SU-DHL-6 (cell line): ENCODE data around the gene FUNDC2.
A peak's percentile ranks its signal among the peaks of the same experiment; 100 is the strongest.

ENCODE experiments used
- H2AFZ ChIP-seq: fragments of 200-600 bp; sonication (generic); 2 replicates; pipeline ENCODE4 v1.6.1; 2014; ENCODE audit warnings: low read depth, mild to moderate bottlenecking, moderate library complexity, mixed read lengths, antibody characterized with exemption, low read length; ENCODE audit not compliant: severe bottlenecking
- H3F3A ChIP-seq: fragments of 200-600 bp; shearing (Covaris generic); 2 replicates; pipeline ENCODE4 v1.6.0; 2016; ENCODE audit warnings: antibody characterized with exemption, mild to moderate bottlenecking; ENCODE audit not compliant: insufficient read depth
- H3K27ac ChIP-seq: fragments of 200-600 bp; sonication (generic); 2 replicates; pipeline ENCODE4 v1.5.1; 2016; ENCODE audit warnings: low read depth, mild to moderate bottlenecking, low read length, moderate library complexity, mixed read lengths
- H3K27me3 ChIP-seq: fragments of 200-600 bp; sonication (generic), shearing (Covaris generic); 2 replicates; pipeline ENCODE4 v1.6.0; 2014; ENCODE audit warnings: mild to moderate bottlenecking, low read length
- H3K36me3 ChIP-seq: fragments of 200-600 bp; sonication (generic); 2 replicates; pipeline ENCODE4 v1.6.1; 2014; ENCODE audit warnings: mild to moderate bottlenecking, low read length, mixed read lengths
- H3K4me2 ChIP-seq: fragments of 300-600, 200-600 bp; shearing (Covaris generic), sonication (generic); 2 replicates; pipeline ENCODE4 v1.6.0; 2014; ENCODE audit warnings: low read length, low read depth, mild to moderate bottlenecking; ENCODE audit not compliant: poor library complexity, severe bottlenecking
- H3K4me3 ChIP-seq: fragments of 200-600 bp; sonication (generic); 2 replicates; pipeline ENCODE4 v1.5.1; 2014; ENCODE audit warnings: antibody characterized with exemption, low read length, mild to moderate bottlenecking, mixed read lengths; ENCODE audit not compliant: insufficient read depth, poor library complexity, severe bottlenecking
- H3K79me2 ChIP-seq: fragments of 200-600 bp; sonication (generic); 2 replicates; pipeline ENCODE4 v1.6.1; 2014; ENCODE audit warnings: mild to moderate bottlenecking, low read length, moderate library complexity; ENCODE audit not compliant: insufficient read depth
- H3K9ac ChIP-seq: fragments of 200-600 bp; sonication (generic); 2 replicates; pipeline ENCODE4 v1.7.0; 2014; ENCODE audit warnings: mild to moderate bottlenecking, low read length
- H3K9me2 ChIP-seq: fragments of 200-600 bp; sonication (generic); replicated peaks from 2 replicates; pipeline ENCODE4 v1.6.1; 2014; ENCODE audit warnings: low read length; ENCODE audit not compliant: insufficient read depth
- H3K9me3 ChIP-seq: fragments of 200-600 bp; sonication (generic); 2 replicates; pipeline ENCODE4 v1.6.1; 2014; ENCODE audit warnings: low read length, mixed read lengths; ENCODE audit not compliant: insufficient read depth
- H4K20me1 ChIP-seq: fragments of 200-600 bp; sonication (generic); 2 replicates; pipeline ENCODE4 v1.6.1; 2014; ENCODE audit warnings: low read depth, mild to moderate bottlenecking, antibody characterized with exemption, low read length, moderate library complexity, mixed read lengths
- EZH2phosphoT487 ChIP-seq: fragments of 200-600 bp; sonication (generic), shearing (Covaris generic); conservative IDR thresholded peaks from 2 replicates; pipeline ENCODE4 v1.6.1; 2018; ENCODE audit warnings: mild to moderate bottlenecking, antibody characterized with exemption, low read length, moderate library complexity, mixed read lengths
- TF ChIP-seq, protein P1 (sequence below): fragments of 200-600 bp; sonication (generic); IDR thresholded peaks from one replicate; pipeline ENCODE4 v1.5.1; 2017; ENCODE audit warnings: antibody characterized with exemption, mild to moderate bottlenecking, low read length, moderate library complexity; ENCODE audit not compliant: insufficient read depth, poor library complexity, severe bottlenecking

Gene FUNDC2

GRCh38 chrX:155069414-155069813 is 42.8 kb downstream of the FUNDC2 start:
- Histone ChIP-seq H4K20me1 (no peaks in the 10 kb centered on the region), H3K36me3 (no peaks in the 10 kb centered on the region), H3F3A (no peaks in the 10 kb centered on the region), H2AFZ (no peak overlapping the region), H3K4me2 (peak overlapping the region; percentile 72), H3K27ac (no peak overlapping the region), H3K4me3 (peak overlapping the region; percentile 95), H3K9ac (peak overlapping the region; percentile 96), H3K27me3 (no peaks in the 10 kb centered on the region), H3K79me2 (peaks cover 63% of the 10 kb centered on the region), H3K9me2 (no peaks in the 10 kb centered on the region), H3K9me3 (no peaks in the 10 kb centered on the region)
- TF ChIP-seq, protein P1, sequence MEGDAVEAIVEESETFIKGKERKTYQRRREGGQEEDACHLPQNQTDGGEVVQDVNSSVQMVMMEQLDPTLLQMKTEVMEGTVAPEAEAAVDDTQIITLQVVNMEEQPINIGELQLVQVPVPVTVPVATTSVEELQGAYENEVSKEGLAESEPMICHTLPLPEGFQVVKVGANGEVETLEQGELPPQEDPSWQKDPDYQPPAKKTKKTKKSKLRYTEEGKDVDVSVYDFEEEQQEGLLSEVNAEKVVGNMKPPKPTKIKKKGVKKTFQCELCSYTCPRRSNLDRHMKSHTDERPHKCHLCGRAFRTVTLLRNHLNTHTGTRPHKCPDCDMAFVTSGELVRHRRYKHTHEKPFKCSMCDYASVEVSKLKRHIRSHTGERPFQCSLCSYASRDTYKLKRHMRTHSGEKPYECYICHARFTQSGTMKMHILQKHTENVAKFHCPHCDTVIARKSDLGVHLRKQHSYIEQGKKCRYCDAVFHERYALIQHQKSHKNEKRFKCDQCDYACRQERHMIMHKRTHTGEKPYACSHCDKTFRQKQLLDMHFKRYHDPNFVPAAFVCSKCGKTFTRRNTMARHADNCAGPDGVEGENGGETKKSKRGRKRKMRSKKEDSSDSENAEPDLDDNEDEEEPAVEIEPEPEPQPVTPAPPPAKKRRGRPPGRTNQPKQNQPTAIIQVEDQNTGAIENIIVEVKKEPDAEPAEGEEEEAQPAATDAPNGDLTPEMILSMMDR, result no peak
- TF ChIP-seq EZH2phosphoT487, result no peak

- Histone ChIP-seq H3K9me3 (no peaks in the 10 kb centered on the region), H3F3A (no peaks in the 10 kb centered on the region), H2AFZ (peak overlapping the region; percentile 43), H3K27me3 (no peaks in the 10 kb centered on the region), H3K4me2 (peak overlapping the region; percentile 72), H3K9ac (peak overlapping the region; percentile 96), H4K20me1 (no peaks in the 10 kb centered on the region), H3K4me3 (peak overlapping the region; percentile 95), H3K36me3 (peaks cover 2% of the 10 kb centered on the region; the same call in 1 of the 2 replicates), H3K27ac (peak overlapping the region; percentile 84), H3K9me2 (no peaks in the 10 kb centered on the region), H3K79me2 (peaks cover 63% of the 10 kb centered on the region)
- TF ChIP-seq EZH2phosphoT487, result no peak
- TF ChIP-seq, protein P1, result no peak
Measured at GRCh38 chrX:155070038-155070437, 43.4 kb downstream of the FUNDC2 start.

- Histone ChIP-seq H3K9me2 (no peaks in the 10 kb centered on the region), H3F3A (no peaks in the 10 kb centered on the region), H3K4me3 (peak overlapping the region; percentile 95), H3K9ac (peak overlapping the region; percentile 96), H3K27me3 (no peaks in the 10 kb centered on the region), H3K79me2 (peaks cover 63% of the 10 kb centered on the region), H2AFZ (peak overlapping the region; percentile 43), H3K4me2 (peak overlapping the region; percentile 72), H3K36me3 (peaks cover 2% of the 10 kb centered on the region; the same call in 1 of the 2 replicates), H3K27ac (peak overlapping the region; percentile 84), H4K20me1 (no peaks in the 10 kb centered on the region), H3K9me3 (no peaks in the 10 kb centered on the region)
- TF ChIP-seq, protein P1, result no peak
- no peak for TF ChIP-seq EZH2phosphoT487
Measured at GRCh38 chrX:155070663-155070974, 44.0 kb downstream of the FUNDC2 start.
